IPS DF 6.9 (cell line): ENCODE data around the gene PTX4.

ENCODE experiments used
- DNase-seq: peaks from one replicate; pipeline ENCODE4 v3.0.0-alpha.2; 2013; ENCODE audit warnings: low read depth, low spot score
- H3K27ac ChIP-seq: one replicate; pipeline ENCODE4 v1.5.1; 2013; ENCODE audit warnings: low read length, control low read depth
- H3K27me3 ChIP-seq: 2 replicates; pipeline ENCODE4 v1.6.1; 2013; ENCODE audit warnings: mild to moderate bottlenecking, low read length; ENCODE audit not compliant: control insufficient read depth, insufficient read depth
- H3K36me3 ChIP-seq: 2 replicates; pipeline ENCODE4 v1.6.1; 2013; ENCODE audit warnings: low read length; ENCODE audit not compliant: control insufficient read depth, insufficient read depth
- H3K4me1 ChIP-seq: 2 replicates; pipeline ENCODE4 v1.6.1; 2013; ENCODE audit warnings: low read length; ENCODE audit not compliant: control insufficient read depth, insufficient read depth
- H3K4me3 ChIP-seq: 2 replicates; pipeline ENCODE4 v1.5.1; 2013; ENCODE audit warnings: mild to moderate bottlenecking, low read length
- H3K9me3 ChIP-seq: 2 replicates; pipeline ENCODE4 v1.6.1; 2013; ENCODE audit warnings: low read length, inconsistent platforms; ENCODE audit not compliant: control insufficient read depth, insufficient read depth
- WGBS: extraction: QIAGEN DNeasy Blood & Tissue Kit; methylation state at CpG from one replicate; pipeline ENCODE4 v1.1.7; 2013; ENCODE audit warnings: mixed read lengths, missing lambda C conversion rate; ENCODE audit not compliant: insufficient read length, insufficient coverage; 5-methylcytosine and 5-hydroxymethylcytosine counted together

The PTX4 gene

GRCh38 chr16:1520461-1520860 lies 31.7 kb upstream of the PTX4 start:
- Histone ChIP-seq H3K4me1 (no peaks in the 10 kb centered on the region), H3K36me3 (no peaks in the 10 kb centered on the region), H3K9me3 (no peaks in the 10 kb centered on the region), H3K4me3 (no peak overlapping the region), H3K27ac (no peak overlapping the region), H3K27me3 (no peaks in the 10 kb centered on the region)
- WGBS, result no CpG with 5 or more reads among the region's 19 CpGs
- no peak for DNase-seq

- H3K9me3 ChIP-seq, result no peaks in the 10 kb centered on the region
- DNase-seq, result no peak
- H3K27me3 ChIP-seq, result no peaks in the 10 kb centered on the region
- no peaks in the 10 kb centered on the region for H3K36me3 ChIP-seq
- H3K4me1 ChIP-seq, result no peaks in the 10 kb centered on the region
- no peak overlapping the region for H3K4me3 ChIP-seq
- WGBS, result no CpG with 5 or more reads among the region's 17 CpGs
- H3K27ac ChIP-seq, result no peak overlapping the region
These were observed 31.1 kb upstream of the PTX4 start for GRCh38 chr16:1519831-1520230.

GRCh38 chr16:1518626-1519135 lies 29.9 kb upstream of the PTX4 start:
- H3K4me3 ChIP-seq, result no peak overlapping the region
- H3K4me1 ChIP-seq, result no peaks in the 10 kb centered on the region
- no peak overlapping the region for H3K27ac ChIP-seq
- no CpG with 5 or more reads among the region's 16 CpGs for WGBS
- no peaks in the 10 kb centered on the region for H3K9me3 ChIP-seq
- H3K36me3 ChIP-seq, result no peaks in the 10 kb centered on the region
- H3K27me3 ChIP-seq, result no peaks in the 10 kb centered on the region
- DNase-seq, result no peak

- H3K36me3 ChIP-seq, result peaks cover 8% of the 10 kb centered on the region; the same call in 1 of the 2 replicates
These were observed 25.8 kb upstream of the PTX4 start for GRCh38 chr16:1514507-1514906.

GRCh38 chr16:1512774-1513173 lies 24.0 kb upstream of the PTX4 start:
- H3K27me3 ChIP-seq, result no peaks in the 10 kb centered on the region
- peaks cover 12% of the 10 kb centered on the region; the same call in 1 of the 2 replicates for H3K36me3 ChIP-seq
- no peaks in the 10 kb centered on the region for H3K4me1 ChIP-seq
- H3K27ac ChIP-seq, result no peak overlapping the region
- H3K4me3 ChIP-seq, result no peak overlapping the region
- no CpG with 5 or more reads among the region's 15 CpGs for WGBS
- DNase-seq, result no peak
- H3K9me3 ChIP-seq, result no peaks in the 10 kb centered on the region

More at GRCh38 chr16:1514507-1514906, 25.8 kb upstream of the PTX4 start:
- H3K27me3 ChIP-seq, result no peaks in the 10 kb centered on the region
- no peak for DNase-seq
- WGBS, result no CpG with 5 or more reads among the region's 3 CpGs
- no peaks in the 10 kb centered on the region for H3K4me1 ChIP-seq
- no peak overlapping the region for H3K27ac ChIP-seq
- H3K9me3 ChIP-seq, result no peaks in the 10 kb centered on the region
- no peak overlapping the region for H3K4me3 ChIP-seq

GRCh38 chr16:1511662-1512569 lies 23.2 kb upstream of the PTX4 start:
- no peaks in the 10 kb centered on the region for H3K4me1 ChIP-seq
- H3K36me3 ChIP-seq, result peaks cover 17% of the 10 kb centered on the region; the same call in 1 of the 2 replicates
- no peak for DNase-seq
- no CpG with 5 or more reads among the region's 30 CpGs for WGBS
- no peaks in the 10 kb centered on the region for H3K9me3 ChIP-seq
- no peaks in the 10 kb centered on the region for H3K27me3 ChIP-seq
- no peak overlapping the region for H3K27ac ChIP-seq
- no peak overlapping the region for H3K4me3 ChIP-seq

- Histone ChIP-seq H3K27me3 (no peaks in the 10 kb centered on the region), H3K36me3 (peaks cover 22% of the 10 kb centered on the region; the same call in 1 of the 2 replicates), H3K4me1 (no peaks in the 10 kb centered on the region), H3K9me3 (no peaks in the 10 kb centered on the region), H3K4me3 (no peak overlapping the region), H3K27ac (no peak overlapping the region)
- WGBS, result no CpG with 5 or more reads among the region's 26 CpGs
- DNase-seq, result no peak
These were observed 22.2 kb upstream of the PTX4 start for GRCh38 chr16:1510941-1511351.

- no CpG with 5 or more reads among the region's 10 CpGs for WGBS
- Histone ChIP-seq H3K4me3 (no peak overlapping the region), H3K9me3 (no peaks in the 10 kb centered on the region), H3K27ac (no peak overlapping the region), H3K36me3 (peaks cover 29% of the 10 kb centered on the region; the same call in 1 of the 2 replicates), H3K4me1 (no peaks in the 10 kb centered on the region), H3K27me3 (no peaks in the 10 kb centered on the region)
- no peak for DNase-seq
These were observed 21.5 kb upstream of the PTX4 start for GRCh38 chr16:1510272-1510671.

GRCh38 chr16:1509307-1510221 lies 20.8 kb upstream of the PTX4 start:
- peaks cover 30% of the 10 kb centered on the region; the same call in 1 of the 2 replicates for H3K36me3 ChIP-seq
- no peak overlapping the region for H3K4me3 ChIP-seq
- WGBS, result no CpG with 5 or more reads among the region's 44 CpGs

GRCh38 chr16:1508494-1509187 lies 19.9 kb upstream of the PTX4 start:
- no peak overlapping the region for H3K27ac ChIP-seq
- no peaks in the 10 kb centered on the region for H3K4me1 ChIP-seq
- no peak for DNase-seq
- no CpG with 5 or more reads among the region's 24 CpGs for WGBS
- H3K4me3 ChIP-seq, result no peak overlapping the region
- peaks cover 31% of the 10 kb centered on the region for H3K36me3 ChIP-seq
- no peaks in the 10 kb centered on the region for H3K9me3 ChIP-seq
- H3K27me3 ChIP-seq, result no peaks in the 10 kb centered on the region

More at GRCh38 chr16:1509307-1510221, 20.8 kb upstream of the PTX4 start:
- H3K4me1 ChIP-seq, result no peaks in the 10 kb centered on the region
- DNase-seq, result no peak
- no peaks in the 10 kb centered on the region for H3K9me3 ChIP-seq
- H3K27ac ChIP-seq, result no peak overlapping the region
- H3K27me3 ChIP-seq, result no peaks in the 10 kb centered on the region
